HG03060 (cell line): Measurements from ENCODE around the gene BUB1B.

Source experiments
- ATAC-seq: cut with Tn5 transposase; IDR thresholded peaks from one replicate; pipeline ENCODE4 v1.9.1; 2021; ENCODE audit warnings: low read depth, moderate number of reproducible peaks; ENCODE audit not compliant: unreplicated experiment

BUB1B gene

DNA sequence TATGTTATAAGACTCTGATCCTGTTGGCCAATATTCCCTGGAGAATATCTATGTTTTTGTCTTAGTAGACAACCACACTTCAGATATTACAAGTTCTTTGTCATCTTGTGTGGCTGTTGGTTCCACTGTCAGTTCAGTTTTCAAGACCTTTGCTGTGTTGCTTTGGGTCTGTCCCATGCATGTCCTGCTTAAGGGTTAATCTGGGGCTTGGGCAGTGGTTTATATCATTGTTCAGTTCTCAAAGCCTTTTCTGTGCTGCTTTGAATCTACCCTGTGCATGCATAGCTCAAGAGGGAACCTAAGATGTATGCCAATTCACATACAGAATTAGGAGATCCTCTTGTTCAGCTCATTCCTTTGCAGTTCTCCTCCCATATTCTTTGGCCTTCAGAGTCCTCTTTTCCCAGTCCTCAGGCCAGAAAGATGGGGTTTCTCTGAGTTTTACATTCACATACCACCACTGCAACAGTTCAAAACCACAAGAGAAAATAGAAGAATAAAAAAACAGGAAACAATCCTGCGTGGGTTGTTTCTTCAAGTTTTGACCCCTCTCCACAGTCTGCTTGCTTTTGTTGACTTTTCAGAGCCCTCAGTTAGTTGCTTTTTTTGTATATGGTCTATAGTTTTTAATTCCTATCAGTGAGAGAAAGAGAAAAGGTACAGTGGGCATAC, 21.6 kb downstream of the BUB1B start:
- ATAC-seq = no peak

GRCh38 chr15:40183636-40184463, 23.0 kb downstream of the BUB1B start:
- no peak for ATAC-seq

DNA sequence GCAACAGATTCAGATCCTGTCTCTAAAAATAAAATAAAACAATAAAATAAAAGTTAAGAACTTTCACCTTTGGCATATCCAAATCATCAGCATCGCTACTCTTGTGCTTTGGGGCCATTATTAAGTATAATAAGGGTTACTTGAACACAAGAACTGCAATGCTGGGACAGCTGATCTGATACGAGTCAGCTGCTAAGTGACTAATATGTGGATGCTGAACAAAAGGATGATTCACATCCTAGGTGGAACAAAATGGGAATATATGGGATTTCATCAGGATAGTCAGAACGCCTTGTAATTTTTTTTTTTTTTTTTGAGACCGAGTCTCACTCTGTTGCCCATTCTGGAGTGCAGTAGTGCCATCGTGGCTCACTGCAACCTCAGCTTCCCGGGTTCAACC, 29.7 kb downstream of the BUB1B start:
- ATAC-seq = no peak

DNA sequence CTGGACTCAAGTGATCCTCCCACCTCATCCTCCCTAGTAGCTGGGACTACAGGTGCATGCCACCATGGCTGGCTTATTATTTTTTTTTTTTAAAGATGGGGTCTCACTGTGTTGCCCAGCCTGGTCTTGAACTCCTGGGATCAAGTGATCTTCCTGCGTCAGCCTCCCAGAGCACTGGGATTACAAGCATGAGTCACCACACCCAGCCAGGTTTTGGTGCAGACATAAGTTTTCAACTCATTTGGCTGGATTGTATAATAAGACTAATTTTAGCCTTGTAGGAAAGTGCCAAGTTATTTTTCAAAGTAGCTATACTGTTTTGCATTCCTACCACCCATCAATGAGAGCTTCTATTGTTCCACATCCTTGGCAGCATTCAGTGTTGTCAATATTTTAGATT, 32.1 kb downstream of the BUB1B start:
- no peak for ATAC-seq

DNA sequence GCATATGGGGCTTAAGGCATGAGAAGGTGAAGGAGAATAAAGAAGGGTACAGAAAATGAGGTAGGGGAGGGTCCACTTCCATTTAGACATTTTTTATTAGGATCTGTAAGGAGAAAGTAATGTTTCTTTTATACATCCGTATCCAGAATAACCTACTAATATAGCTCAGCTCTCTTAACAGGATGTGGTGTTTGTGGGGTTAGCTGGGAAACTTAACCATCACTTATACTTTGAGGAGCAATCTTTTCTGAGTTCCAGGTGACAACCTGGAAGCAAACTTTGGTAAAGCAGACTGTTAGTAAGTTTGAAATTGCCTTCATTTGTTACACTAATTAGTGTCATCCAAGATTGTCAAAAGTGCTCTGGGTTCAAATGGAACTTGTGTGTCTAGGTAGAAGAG, 36.6 kb downstream of the BUB1B start:
- ATAC-seq = no peak

DNA sequence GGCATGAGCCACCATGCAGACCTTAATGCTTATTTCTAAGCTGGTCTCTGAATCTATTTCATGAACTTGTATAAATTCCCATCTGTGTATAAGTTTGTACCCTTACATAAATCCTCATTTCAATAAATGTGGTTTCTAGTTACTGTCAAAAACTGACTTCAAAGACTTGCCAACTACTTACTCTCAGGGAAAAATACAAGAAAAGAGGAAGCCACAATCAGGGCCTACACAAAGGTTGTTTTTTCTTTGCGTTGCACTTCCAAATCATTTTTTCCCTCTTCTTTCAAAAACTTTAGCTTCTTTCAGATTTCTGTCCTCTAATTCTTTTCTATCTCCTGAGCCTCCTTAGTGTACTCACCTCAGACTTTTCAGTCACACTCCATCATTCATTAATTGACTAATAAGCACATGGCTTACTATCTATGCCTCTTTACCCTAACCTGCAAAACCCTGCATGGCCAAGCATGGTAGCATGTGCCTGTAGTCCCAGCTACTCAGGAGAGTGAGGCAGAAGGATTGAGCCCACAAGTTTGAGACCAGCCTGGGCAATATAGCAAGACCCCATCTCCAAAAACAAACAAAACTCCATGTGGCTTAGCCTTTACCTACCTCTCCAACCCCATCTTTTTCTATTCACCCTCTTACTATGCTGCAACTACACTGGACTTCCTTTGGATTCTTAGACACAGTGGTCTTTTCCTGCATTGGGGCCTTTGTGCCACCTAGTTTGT, 37.7 kb downstream of the BUB1B start:
- no peak for ATAC-seq

DNA sequence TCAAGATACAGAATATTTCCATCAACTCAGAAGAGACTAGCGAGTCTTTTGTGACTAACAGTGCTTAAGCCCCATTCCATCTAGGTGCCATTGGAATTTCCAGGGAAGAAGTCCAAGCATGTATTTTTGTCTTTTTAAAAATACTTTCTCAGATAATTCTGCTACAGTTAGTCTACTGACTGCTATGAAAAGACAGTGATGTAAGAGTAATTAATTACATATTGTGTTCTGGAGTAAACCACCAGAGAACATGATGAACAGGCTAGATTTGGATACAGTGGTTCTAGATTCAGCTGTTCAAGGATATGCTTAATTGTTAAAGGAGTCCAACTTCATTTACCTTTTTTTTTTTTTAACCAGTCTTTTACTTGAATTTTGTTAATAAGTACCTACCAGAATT, 43.2 kb downstream of the BUB1B start:
- no peak for ATAC-seq

DNA sequence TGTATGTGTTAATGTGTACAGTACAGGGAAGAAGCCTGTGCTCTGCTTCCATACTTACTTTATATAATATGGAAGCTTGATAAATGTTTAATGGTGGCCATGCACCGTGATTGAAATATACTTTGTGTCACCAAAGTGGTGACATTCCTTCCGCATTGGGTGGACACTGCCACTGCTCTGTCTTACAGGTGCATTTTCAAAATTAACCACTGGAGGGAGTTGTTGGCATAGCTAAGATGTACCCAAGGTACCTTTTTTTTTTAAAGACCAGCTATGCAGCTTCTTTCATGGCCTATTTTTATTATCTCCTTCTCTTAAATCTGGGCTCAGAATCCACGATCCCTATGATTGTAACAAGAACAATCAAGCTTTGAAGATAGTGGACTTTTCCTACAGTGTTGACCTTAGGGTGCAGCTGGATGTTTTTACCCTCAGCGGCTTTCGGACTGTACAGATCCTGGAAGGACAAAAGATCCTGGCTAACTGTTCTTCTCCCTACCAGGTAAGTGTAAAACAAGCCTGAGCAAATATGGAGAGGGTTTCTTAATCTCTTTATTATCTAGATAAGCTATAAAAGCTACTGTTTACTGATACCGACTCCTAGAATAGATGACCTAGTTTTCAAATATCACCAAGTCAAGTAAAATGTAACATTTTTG, 56.4 kb downstream of the BUB1B start:
- no peak for ATAC-seq

DNA sequence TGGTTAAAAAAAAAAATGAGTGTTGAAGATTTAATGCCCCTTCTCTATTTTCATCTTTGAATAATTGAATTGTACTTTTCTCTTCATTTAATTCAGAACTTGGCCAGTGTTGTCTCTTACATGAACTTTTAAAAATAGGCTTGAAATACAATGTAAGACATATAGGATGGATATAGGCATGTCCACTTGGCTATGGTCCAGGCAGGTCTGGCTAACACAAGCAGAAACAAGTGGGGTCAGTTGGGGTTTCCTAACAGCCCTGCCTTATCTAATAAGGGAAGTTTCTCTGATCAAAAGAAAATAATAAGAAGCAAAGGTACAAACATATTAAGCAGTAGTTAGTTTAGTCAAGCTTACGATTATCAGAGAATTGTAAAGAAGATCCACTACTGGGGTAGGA, 58.9 kb downstream of the BUB1B start:
- ATAC-seq = no peak

- ATAC-seq = no peak
These were observed 61.3 kb downstream of the BUB1B start for GRCh38 chr15:40222131-40222530.

DNA sequence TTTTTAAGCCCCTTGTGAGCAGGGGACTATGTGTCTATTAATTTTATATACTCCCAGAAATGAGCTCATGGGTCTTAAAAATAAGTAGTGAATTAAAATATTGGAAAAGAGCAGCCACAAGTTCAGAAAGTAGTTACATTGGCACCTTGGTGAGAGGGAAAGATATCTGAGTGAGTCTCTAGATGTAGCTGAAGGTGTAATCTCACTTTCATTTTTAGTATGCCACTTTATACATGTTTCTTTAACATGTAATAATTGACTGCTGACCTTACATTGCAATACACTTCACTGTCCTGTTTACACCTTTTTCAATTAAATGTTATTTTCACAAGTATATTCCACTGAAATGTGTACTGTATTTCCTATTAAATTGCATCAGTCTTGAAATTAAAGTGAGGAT, 65.9 kb downstream of the BUB1B start:
- ATAC-seq = no peak

DNA sequence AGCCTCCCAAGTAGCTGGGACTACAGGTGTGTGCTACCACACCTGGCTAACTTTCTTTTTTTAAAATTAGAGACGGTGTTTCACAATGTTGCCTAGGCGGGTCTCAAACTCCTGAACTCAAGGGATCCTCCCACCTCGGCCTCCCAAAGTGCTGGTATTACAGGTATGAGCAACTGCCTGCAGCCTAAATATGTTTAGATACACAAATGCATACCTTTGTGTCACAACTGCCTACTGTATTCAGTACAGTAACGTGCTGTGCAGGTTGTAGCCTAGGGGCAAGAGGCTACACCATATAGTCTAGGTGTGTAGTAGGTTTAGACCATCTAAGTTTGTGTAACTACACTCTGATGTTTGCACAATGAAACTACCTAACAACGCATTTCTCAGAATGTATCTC, 68.4 kb downstream of the BUB1B start:
- ATAC-seq = no peak

GRCh38 chr15:40229956-40230355, 69.1 kb downstream of the BUB1B start:
- no peak for ATAC-seq

GRCh38 chr15:40232625-40233070, 71.8 kb downstream of the BUB1B start:
- ATAC-seq = no peak

DNA sequence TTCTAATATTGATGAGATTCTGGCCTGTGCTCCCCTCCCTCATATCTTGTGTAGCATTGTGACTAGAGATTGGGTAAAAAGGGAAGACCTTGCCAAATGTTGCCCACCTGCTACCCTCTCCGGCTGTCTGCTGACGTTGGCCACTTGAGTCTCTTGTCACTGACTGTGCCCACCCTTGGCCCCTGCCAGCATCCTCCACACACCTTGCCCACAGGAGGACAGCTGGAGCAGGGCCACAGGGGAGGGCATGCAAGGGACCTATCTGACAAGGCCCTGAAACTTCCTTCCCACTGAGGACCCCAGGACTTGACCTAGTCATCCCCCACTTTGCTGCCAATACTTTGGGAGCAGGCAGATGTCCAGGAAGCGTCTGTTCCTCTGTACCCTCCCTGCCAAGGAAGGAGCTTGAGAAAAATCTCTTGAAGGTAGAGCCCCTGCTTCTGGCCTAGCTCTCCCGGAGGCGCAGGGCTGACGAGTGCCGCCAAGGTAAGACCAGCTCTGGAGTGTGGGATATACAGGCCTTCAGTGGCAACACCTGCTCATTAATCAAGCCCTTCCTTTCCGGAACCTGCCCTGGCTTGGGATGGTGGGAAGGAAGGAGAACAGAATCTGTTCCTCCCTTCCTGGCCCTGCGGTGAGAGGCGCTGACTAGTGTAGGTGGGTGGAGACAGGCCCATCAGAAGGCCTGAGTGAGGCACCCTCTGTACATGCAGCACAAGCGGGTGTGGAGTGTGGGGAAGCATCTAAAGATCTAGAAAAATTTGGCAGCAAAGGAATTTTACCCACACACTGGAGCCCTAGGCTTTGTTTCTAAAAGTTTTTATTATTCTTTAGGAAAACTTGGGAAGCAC, 73.1 kb downstream of the BUB1B start:
- no peak for ATAC-seq

- ATAC-seq = no peak
These were observed 73.9 kb downstream of the BUB1B start for GRCh38 chr15:40234783-40235182.

- ATAC-seq = no peak
These were observed 74.5 kb downstream of the BUB1B start for GRCh38 chr15:40235201-40235885.

DNA sequence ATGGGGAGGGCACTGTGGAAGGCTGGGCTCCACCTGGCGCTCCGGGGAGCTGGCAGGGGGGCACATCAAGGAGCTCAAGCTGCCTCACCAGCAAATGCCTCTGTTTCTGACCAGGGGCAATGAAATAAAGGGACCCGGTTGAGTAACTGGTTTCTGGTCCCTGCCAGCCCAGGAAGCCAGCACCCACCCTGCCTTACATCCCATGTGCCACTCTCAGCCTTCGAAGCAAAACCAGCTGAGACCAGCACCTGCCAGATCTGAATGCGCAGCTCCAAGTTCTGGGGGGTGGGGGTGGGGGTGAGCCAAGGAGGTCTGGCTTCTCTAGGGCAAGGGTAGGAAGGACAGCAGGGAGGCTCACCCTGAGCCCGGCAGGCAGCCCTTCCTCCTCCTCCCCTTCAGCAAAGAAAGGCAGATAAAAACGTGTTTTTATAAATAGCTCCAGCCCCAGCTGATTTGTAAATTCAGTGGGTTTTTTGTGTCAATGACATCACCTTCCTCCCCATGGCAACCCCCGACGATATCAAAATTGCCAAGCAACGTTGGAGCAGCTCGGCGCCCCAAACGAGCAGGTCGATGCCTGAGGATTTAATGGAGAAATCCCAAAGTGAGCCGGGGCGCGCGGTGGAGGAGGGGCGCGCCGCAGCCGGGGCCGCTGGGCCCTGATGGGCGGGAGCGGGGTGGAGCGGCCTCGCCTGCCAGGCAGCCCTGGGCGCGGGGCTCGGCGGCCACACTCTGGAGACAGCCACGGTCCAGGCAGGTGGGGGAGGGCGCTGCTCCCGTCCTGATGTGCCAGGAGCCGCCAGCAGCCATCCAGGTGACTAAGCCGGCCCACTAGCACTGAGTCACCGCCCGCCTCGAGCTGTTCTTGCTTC, 77.9 kb downstream of the BUB1B start, which contains the start of gene PAK6:
TSS of gene PAK6 (plus strand) at position 532 of the 872 bp plus-strand sequence. CDS start 25,723 bp downstream, outside the sequence.
- ATAC-seq = no peak

DNA sequence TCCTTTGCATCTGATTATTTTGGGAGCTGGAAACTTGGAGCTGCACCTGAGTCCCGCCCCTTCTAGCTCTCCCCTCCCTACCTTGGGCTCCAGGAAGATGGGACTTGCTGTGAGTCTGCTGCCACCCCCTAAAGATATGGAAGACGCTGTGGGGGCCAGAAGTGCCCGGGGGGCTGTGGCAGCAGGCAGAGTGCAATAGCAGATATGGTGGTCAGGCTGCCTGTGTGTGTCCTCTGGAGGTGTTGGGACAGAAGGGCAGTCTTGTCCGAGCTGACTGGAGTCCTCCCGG, 78.5 kb downstream of the BUB1B start:
- ATAC-seq = no peak
